Cardiac muscle cell (in vitro differentiated cells and primary cell): ENCODE results near the gene MAGEF1. TPM values are rescaled to one million over a fixed set of nuclear protein-coding genes. Genes with fewer than 3 reads are reported as not detected.

Experiments
- DNase-seq, 2 donors: peaks; one replicate each; pipeline versions ENCODE4 v3.0.0 to v3.0.0-alpha.2; 2010 to 2017; ENCODE audit warnings: low read depth in 1 of 2, low spot score in 1 of 2
- H3K27ac ChIP-seq: fragments of 200-600 bp; sonication (generic); 2 replicates; pipeline ENCODE4 v1.5.1; 2016
- H3K27me3 ChIP-seq: fragments of 200-600 bp; sonication (generic); 2 replicates; pipeline ENCODE4 v1.6.0; 2016; ENCODE audit warnings: control low read depth
- H3K36me3 ChIP-seq: fragments of 200-600 bp; sonication (generic); 2 replicates; pipeline ENCODE4 v1.5.1; 2016; ENCODE audit warnings: control low read depth
- H3K4me1 ChIP-seq: fragments of 200-600 bp; sonication (generic); 2 replicates; pipeline ENCODE4 v1.8.1; 2017; ENCODE audit warnings: low read depth, mild to moderate bottlenecking, mixed run types
- H3K4me3 ChIP-seq: fragments of 200-600 bp; sonication (generic); 2 replicates; pipeline ENCODE4 v1.5.1; 2016; ENCODE audit warnings: mild to moderate bottlenecking
- H3K9me3 ChIP-seq: fragments of 200-600 bp; sonication (generic); 2 replicates; pipeline ENCODE4 v1.5.1; 2017; ENCODE audit warnings: low read depth, mild to moderate bottlenecking, control low read depth
- CTCF ChIP-seq: IDR thresholded peaks from 2 replicates; pipeline ENCODE4 v1.5.1; 2012; ENCODE audit warnings: low read depth, mild to moderate bottlenecking, low read length
- polyA plus RNA-seq: library from polyadenylated mRNA; unstranded; fragments of >200 nt; fragmentation: Nextera tagmentation; extraction: Ambion mirVana; gene quantifications from 2 replicates; pipeline ENCODE4 v1.2.1, GENCODE V29; 2016
- total RNA-seq: library from RNA; depleted of rRNA; stranded (reverse); fragments of >200 nt; gene quantifications from 2 replicates; pipeline ENCODE4 v1.2.3, GENCODE V29; 2016

The MAGEF1 gene
- total and polyA plus RNA-seq, 2 experiments from 2014 or later: 236 to 255 TPM

- no peak overlapping the region for H3K27ac ChIP-seq
- no peaks in the 10 kb centered on the region for H3K9me3 ChIP-seq
- no peak overlapping the region for H3K4me3 ChIP-seq
- no peaks in the 10 kb centered on the region for H3K36me3 ChIP-seq
- TF ChIP-seq CTCF: no peak
- H3K4me1 ChIP-seq: peaks cover 36% of the 10 kb centered on the region
- no peaks in the 10 kb centered on the region for H3K27me3 ChIP-seq
- no peak for DNase-seq
Measured at GRCh38 chr3:184663356-184663755, 48.5 kb downstream of the MAGEF1 start.

DNA sequence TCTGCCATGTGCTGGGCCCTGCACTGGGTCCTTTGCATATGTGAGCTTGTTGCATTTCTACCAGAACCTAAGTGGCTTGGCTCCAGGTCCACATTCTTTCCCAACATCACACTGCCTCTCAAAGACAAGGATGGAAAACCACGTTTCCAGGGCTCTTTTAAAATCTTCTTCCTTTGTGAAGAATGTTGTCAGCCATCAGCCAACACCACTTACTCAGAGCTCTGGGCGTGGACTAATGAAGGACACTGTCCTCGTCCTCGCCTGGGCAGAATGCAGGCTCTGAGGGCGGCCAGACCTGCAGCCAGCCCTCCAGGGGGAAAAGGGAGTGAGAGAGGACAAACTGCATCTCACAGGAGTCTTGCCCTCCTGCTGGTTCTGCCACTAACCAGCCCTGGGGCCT, 49.7 kb downstream of the MAGEF1 start:
- H3K9me3 ChIP-seq: no peaks in the 10 kb centered on the region
- DNase-seq: peak; percentile 43 to 64
- H3K27ac ChIP-seq: peak overlapping the region; percentile 71
- no peaks in the 10 kb centered on the region for H3K27me3 ChIP-seq
- no peak for TF ChIP-seq CTCF
- no peaks in the 10 kb centered on the region for H3K36me3 ChIP-seq
- peaks cover 45% of the 10 kb centered on the region for H3K4me1 ChIP-seq
- no peak overlapping the region for H3K4me3 ChIP-seq

GRCh38 chr3:184660931-184661330, 50.9 kb downstream of the MAGEF1 start:
- TF ChIP-seq CTCF: no peak
- no peaks in the 10 kb centered on the region for H3K27me3 ChIP-seq
- peak overlapping the region; percentile 89 for H3K27ac ChIP-seq
- no peak for DNase-seq
- no peaks in the 10 kb centered on the region for H3K9me3 ChIP-seq
- no peak overlapping the region for H3K4me3 ChIP-seq
- H3K4me1 ChIP-seq: peaks cover 55% of the 10 kb centered on the region
- H3K36me3 ChIP-seq: no peaks in the 10 kb centered on the region

Other genes starting within 250 kb of the MAGEF1 start
- 132 and 170 TPM in 2 replicates for gene EPHB3, start 150.3 kb downstream of the MAGEF1 start, total RNA-seq
- gene EPHB3, start 150.3 kb downstream of the MAGEF1 start, polyA plus RNA-seq: 142 and 206 TPM in 2 replicates
- 45.3 and 47.1 TPM in 2 replicates for gene VPS8, start 100.1 kb upstream of the MAGEF1 start, total RNA-seq
- 41.2 and 61.5 TPM in 2 replicates for gene VPS8, start 100.1 kb upstream of the MAGEF1 start, polyA plus RNA-seq